ENCODE data around the gene MEGF11.

- TF ChIP-seq CTCF (IDR thresholded peaks at IDR 0.05) = no peak
- no peak for TF ChIP-seq POLR2A (IDR thresholded peaks at IDR 0.05; ENCODE audit: low read depth)
- no peak for TF ChIP-seq POLR2AphosphoS5 (IDR thresholded peaks at IDR 0.05)
Observed at GRCh38 chr15:65912235-65912634, 341.3 kb downstream of the MEGF11 start.
